IPS DF 4.7 (cell line): Measurements from ENCODE around the gene DET1.
"Not testable (repeated sequence)": the region's sequence is repeated elsewhere in the genome, so short reads cannot be mapped to it uniquely, and the experiment has no call there.

ENCODE experiments used
- DNase-seq: peaks from one replicate; pipeline ENCODE4 v3.0.0-alpha.2; 2013; ENCODE audit warnings: low spot score; ENCODE audit errors: extremely low read depth

The DET1 gene

DNA sequence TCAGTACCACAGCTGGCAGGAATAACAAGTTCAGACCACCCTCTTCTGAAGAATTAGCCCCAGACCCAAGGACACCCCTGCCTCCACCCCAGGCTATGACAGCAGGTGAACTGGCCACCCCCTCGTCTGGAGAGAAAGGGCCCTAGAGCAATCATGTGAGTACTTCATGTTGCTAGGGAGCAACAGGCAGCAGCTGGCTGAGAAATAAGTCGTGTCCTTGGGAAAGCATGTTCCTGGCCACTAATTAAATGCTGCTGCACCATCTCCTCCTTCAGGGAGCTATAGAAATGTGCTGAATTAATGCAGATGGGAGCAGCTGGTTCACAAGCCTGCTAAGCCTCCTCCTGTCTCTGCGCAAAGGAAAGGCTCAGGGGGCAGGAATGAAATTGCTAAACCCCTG lies 47.5 kb downstream of the DET1 start:
- no peak for DNase-seq

GRCh38 chr15:88497109-88497765 lies 49.2 kb downstream of the DET1 start:
- no peak for DNase-seq

- DNase-seq: no peak
These were observed 52.6 kb downstream of the DET1 start for GRCh38 chr15:88493844-88494243.

DNA sequence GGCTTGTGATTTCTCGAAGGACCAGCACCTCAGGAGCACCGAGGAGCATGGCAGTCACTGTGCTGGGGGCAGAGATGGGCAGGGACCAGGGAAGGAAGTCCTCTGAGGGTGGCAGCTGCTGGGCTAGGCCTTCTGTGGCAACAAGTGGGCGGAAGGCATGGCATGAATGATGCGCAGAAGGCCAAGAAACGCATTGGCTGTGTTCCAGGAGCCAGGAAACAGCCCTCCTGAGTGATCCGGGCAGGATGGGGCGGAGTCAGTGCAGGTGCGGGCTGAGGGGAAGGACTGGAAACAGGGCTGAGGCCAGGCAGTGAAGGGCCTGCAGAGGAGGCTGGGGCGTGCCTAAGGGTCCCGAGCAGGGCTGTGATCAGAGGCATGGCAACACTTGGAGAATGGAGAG lies 55.3 kb downstream of the DET1 start:
- DNase-seq: no peak

DNA sequence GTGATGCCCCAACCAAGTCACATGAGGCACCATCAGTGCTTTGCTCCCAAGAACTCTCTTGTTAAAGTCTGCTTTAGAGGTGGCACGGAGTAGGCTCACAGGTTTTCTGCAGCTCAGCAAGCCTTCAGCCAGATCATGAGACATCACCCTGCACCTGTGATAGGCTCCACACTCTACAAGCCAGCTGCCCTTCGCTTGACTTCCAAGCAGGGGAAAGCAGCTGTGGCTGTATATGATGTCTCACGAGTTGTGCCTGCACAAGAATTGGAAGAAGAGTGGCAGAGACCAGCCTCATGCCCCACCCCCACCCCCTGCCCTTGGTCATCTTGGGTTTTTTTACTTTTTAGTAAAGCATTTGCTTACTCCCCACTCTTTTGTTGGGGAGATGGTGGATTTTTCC lies 56.4 kb downstream of the DET1 start:
- DNase-seq: no peak

DNA sequence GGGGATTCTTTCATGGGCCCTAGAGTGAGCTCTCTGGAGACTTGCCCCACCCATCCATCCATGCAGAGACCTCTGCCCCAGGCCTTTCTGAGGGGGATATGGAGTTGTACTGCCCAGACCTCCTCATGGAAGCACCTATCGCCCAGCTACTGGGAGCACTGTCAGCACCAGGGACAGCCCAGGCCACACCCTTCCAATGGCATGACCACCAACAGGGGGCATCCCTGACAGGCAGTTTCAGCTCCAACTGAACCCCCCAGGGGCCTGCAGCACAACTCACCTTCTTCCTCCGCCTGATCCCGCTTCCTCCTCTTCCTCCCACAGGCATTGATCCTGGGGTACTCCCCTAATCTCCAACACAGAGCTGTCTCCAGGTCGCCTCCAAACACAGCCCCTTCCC lies 57.2 kb downstream of the DET1 start:
- no peak for DNase-seq

GRCh38 chr15:88487796-88488523 lies 58.5 kb downstream of the DET1 start:
- DNase-seq: no peak

GRCh38 chr15:88487178-88487795 lies 59.2 kb downstream of the DET1 start:
- no peak for DNase-seq

DNA sequence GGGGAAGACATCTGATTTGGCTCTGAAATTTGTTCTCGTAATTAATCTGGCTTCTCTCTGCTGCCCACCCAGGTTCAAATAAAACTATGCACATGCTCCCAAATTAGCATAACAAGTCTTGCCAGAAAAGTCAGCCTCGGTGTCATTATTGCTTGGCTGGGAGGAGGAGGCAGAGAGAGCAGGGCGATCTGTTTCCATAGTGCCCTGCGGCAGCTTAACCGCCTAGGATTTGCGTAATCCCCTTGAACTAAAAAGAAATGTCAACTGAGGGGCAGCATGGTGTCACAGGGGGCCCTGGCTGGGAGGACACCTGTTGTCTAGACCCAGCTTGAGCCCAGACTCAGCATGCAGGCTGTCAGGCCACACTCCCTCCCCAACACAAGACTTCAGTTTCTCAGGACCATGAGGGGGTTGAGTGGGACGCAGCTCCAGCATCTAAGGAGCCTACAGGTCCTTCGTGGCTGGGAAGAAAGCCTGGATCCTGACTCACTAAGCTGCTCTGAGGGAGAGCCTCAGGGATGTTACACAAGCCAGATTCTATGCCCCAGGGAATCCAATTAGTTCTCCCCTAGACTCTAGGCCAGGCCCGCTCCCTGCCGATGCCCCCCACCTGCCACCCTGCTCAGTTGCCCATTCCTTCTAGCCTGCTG lies 61.7 kb downstream of the DET1 start:
- DNase-seq: no peak

DNA sequence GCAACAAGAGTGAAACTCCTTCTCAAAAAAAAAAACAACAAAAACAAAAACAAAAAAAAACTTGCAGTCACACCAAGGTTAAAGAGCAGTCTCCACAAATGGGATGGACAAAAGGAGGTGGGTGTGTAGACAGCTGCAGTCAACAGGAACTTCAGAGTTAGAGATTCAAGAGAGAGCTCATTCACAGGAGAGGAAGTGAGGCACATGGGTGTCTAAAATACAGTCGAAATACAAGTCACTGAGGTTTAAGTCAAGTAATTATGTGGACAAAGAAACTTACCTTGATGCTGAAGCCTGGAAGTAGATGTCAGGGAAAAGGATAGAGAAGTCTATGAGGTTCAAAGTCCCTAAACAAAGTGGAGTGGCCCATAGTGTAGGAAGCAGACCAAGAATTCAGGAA lies 64.2 kb downstream of the DET1 start:
- DNase-seq: no peak

GRCh38 chr15:88480981-88481380 lies 65.5 kb downstream of the DET1 start:
- DNase-seq: no peak

GRCh38 chr15:88479169-88479568 lies 67.3 kb downstream of the DET1 start:
- DNase-seq: no peak

- no peak for DNase-seq
These were observed 68.6 kb downstream of the DET1 start for GRCh38 chr15:88477904-88478303.

DNA sequence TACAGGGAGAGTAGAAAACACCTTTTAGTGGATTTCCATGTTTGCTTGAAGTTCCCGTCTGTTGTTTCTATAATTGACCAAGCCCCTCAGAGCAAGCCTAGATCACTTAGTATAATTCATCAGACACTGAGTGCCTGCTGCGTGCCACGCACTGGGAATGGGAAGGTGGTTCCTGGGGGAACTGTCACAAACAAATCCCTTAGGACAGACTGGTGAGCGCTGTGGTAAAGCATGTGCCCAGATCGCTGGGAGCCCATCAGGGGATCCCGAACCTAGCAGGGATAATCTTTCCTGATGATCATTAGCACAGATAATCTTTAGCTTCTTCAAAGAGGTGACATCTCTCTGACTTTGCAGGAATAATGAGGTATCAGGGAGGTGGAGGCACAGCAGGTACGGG lies 69.4 kb downstream of the DET1 start:
- no peak for DNase-seq

- DNase-seq: no peak
These were observed 69.8 kb downstream of the DET1 start for GRCh38 chr15:88476635-88477060.

GRCh38 chr15:88473661-88474293 lies 72.7 kb downstream of the DET1 start:
- DNase-seq: not testable (repeated sequence)

GRCh38 chr15:88472225-88472624 lies 74.3 kb downstream of the DET1 start:
- DNase-seq: no peak

DNA sequence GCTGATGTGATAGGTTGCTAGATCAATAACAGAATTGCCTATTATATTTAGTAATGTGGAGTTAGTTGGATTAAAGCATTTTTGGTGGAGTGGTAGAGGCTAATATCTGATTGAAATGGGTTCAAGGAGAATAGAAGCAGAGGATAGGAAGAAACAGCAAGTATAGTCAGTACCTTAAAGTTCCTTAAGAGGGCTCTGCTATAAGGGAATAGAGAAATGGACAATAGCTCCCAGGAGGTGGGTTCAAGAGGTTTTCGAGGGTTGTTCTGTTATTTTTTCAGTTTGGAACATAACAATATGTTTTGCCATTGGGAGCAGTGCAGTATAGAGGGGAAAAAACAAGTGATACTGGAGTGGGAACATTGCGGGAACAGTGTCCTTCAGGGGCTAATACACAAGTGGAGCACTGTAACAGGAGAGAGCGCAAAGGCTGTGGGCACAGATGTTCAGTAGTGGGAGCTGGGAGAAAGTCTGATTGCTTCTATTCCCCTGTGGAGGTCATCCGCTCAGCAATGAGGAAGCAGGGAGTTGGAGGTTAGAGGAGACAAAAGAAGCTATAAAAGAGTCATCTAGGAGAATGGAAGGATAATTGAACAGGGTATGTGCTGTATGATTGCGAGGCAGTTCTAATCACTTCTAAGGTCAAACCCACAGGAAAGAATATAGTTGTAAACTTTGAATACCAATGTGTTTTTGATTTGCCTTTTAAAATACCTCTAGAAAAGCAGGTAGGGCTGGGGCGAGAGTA lies 75.7 kb downstream of the DET1 start:
- no peak for DNase-seq

- no peak for DNase-seq
These were observed 77.2 kb downstream of the DET1 start for GRCh38 chr15:88469321-88469720.

GRCh38 chr15:88468721-88469120 lies 77.8 kb downstream of the DET1 start:
- not testable (repeated sequence) for DNase-seq

GRCh38 chr15:88467935-88468528 lies 78.4 kb downstream of the DET1 start:
- no peak for DNase-seq
